H1 (cell line): Measurements from ENCODE around the gene SNRPA1. TPM values are rescaled to one million over a fixed set of nuclear protein-coding genes. Genes with fewer than 3 reads are reported as not detected.

Experiments
- CTCF ChIA-PET: fragments of 300-600 bp; sonication (Branson Sonifier 250); formaldehyde crosslinking; loops from one replicate; lab custom pipeline; 2021; ENCODE audit not compliant: partially characterized antibody; lab: Charles Lee
- POLR2A ChIA-PET: fragments of 300-600 bp; sonication (Branson Sonifier 250); formaldehyde crosslinking; loops from one replicate; lab custom pipeline; 2021; ENCODE audit warnings: inconsistent platforms; ENCODE audit not compliant: partially characterized antibody; lab: Charles Lee
- DNase-seq, 2 experiments: peaks; one replicate each; pipeline versions ENCODE4 v3.0.0 to v3.0.0-alpha.2; 2010 to 2022; ENCODE audit warnings: low spot score in 2 of 2, low read depth in 1 of 2, mixed read lengths in 1 of 2
- FAIRE-seq: peaks from 2 replicates; lab custom pipeline; 2011; peaks lifted over from hg19 to GRCh38; lab: Jason Lieb, UNC
- H2AFZ ChIP-seq: 2 replicates; pipeline ENCODE4 v1.8.1; 2012; ENCODE audit warnings: low read length, inconsistent platforms
- H2AK5ac ChIP-seq: 2 replicates; pipeline ENCODE4 v1.6.1; 2013; ENCODE audit warnings: low read depth, low read length
- H2BK120ac ChIP-seq: replicated peaks from 2 replicates; pipeline ENCODE3; 2013; ENCODE audit warnings: low read depth, low read length, inconsistent platforms
- H2BK12ac ChIP-seq: 2 replicates; pipeline ENCODE4 v1.6.1; 2013; ENCODE audit warnings: low read depth, low read length
- H2BK15ac ChIP-seq: 2 replicates; pipeline ENCODE4 v1.6.1; 2013; ENCODE audit warnings: low read length
- H2BK20ac ChIP-seq: 2 replicates; pipeline ENCODE4 v1.6.1; 2013; ENCODE audit warnings: low read length
- H2BK5ac ChIP-seq: 2 replicates; pipeline ENCODE4 v1.6.1; 2013; ENCODE audit warnings: low read depth, low read length
- H3K14ac ChIP-seq: 2 replicates; pipeline ENCODE4 v1.6.1; 2013; ENCODE audit warnings: inconsistent platforms; ENCODE audit not compliant: insufficient read length
- H3K18ac ChIP-seq: 2 replicates; pipeline ENCODE4 v1.6.1; 2013; ENCODE audit warnings: low read length; ENCODE audit errors: extremely low read depth
- H3K23ac ChIP-seq: 2 replicates; pipeline ENCODE4 v1.6.1; 2013; ENCODE audit warnings: inconsistent platforms; ENCODE audit not compliant: insufficient read length
- H3K23me2 ChIP-seq: 2 replicates; pipeline ENCODE4 v1.6.1; 2013; ENCODE audit warnings: low read depth, low read length
- H3K27ac ChIP-seq: 2 replicates; pipeline ENCODE4 v1.6.1; 2011; ENCODE audit warnings: low read depth, low read length, inconsistent platforms
- H3K27me3 ChIP-seq, 4 experiments: replicated peaks in 1 of 4; 1 replicate in 1 of 4; 2 replicates in 3 of 4; pipeline versions ENCODE4 v1.6.1 to v1.8.1; 2011 to 2013; ENCODE audit warnings: low read length in 3 of 4, mild to moderate bottlenecking in 3 of 4, inconsistent platforms in 2 of 4, mixed read lengths in 2 of 4, moderate library complexity in 1 of 4; ENCODE audit not compliant: control insufficient read depth in 3 of 4, insufficient read depth in 3 of 4; ENCODE audit errors: extremely low read depth in 1 of 4
- H3K36me3 ChIP-seq, 4 experiments: 2 replicates each; pipeline versions ENCODE4 v1.6.1 to v1.8.1; 2011 to 2013; ENCODE audit warnings: mild to moderate bottlenecking in 4 of 4, low read length in 3 of 4, moderate library complexity in 2 of 4, control low read depth in 1 of 4, inconsistent platforms in 1 of 4; ENCODE audit not compliant: insufficient read depth in 4 of 4, control insufficient read depth in 2 of 4
- H3K4ac ChIP-seq: replicated peaks from 2 replicates; pipeline ENCODE3; 2013; ENCODE audit warnings: low read length, low read depth, mixed read lengths, inconsistent platforms; ENCODE audit not compliant: insufficient read length
- H3K4me1 ChIP-seq, 4 experiments: replicated peaks in 1 of 4; 1 replicate in 1 of 4; 2 replicates in 3 of 4; pipeline versions ENCODE4 v1.6.1 to v1.8.1; 2011 to 2013; ENCODE audit warnings: low read length in 3 of 4, inconsistent platforms in 2 of 4, mixed read lengths in 1 of 4; ENCODE audit not compliant: insufficient read depth in 4 of 4, control insufficient read depth in 3 of 4
- H3K4me2 ChIP-seq, 2 experiments: 2 replicates each; pipeline versions ENCODE4 v1.6.1 to v1.8.1; 2011 to 2013; ENCODE audit warnings: low read depth in 2 of 2, low read length in 2 of 2, control low read depth in 1 of 2, inconsistent platforms in 1 of 2, mild to moderate bottlenecking in 1 of 2; ENCODE audit not compliant: insufficient read depth in 1 of 2
- H3K4me3 ChIP-seq, 4 experiments: fragments of 200-600, 300-600 bp in 1 of 4; sonication (generic), shearing (Covaris generic), sonication (Bioruptor Twin) in 1 of 4; 2 replicates each; pipeline versions ENCODE4 v1.5.1 to v1.8.1; 2011 to 2016; ENCODE audit warnings: low read length in 4 of 4, low read depth in 3 of 4, control low read depth in 2 of 4, inconsistent platforms in 2 of 4, mild to moderate bottlenecking in 2 of 4, mixed read lengths in 1 of 4, moderate library complexity in 1 of 4; ENCODE audit not compliant: insufficient read depth in 2 of 4; ENCODE audit errors: extremely low read depth in 1 of 4
- H3K56ac ChIP-seq: replicated peaks from 2 replicates; pipeline ENCODE3; 2013; ENCODE audit warnings: low read depth, mild to moderate bottlenecking, mixed read lengths, low read length, inconsistent platforms; ENCODE audit not compliant: insufficient read length
- H3K79me1 ChIP-seq: 2 replicates; pipeline ENCODE4 v1.6.1; 2013; ENCODE audit warnings: low read depth, low read length, control low read depth
- H3K79me2 ChIP-seq, 2 experiments: 2 replicates each; pipeline versions ENCODE4 v1.6.1 to v1.8.1; 2012 to 2013; ENCODE audit warnings: low read length in 2 of 2, mild to moderate bottlenecking in 2 of 2, inconsistent platforms in 1 of 2; ENCODE audit not compliant: insufficient read depth in 2 of 2, control insufficient read depth in 1 of 2
- H3K9ac ChIP-seq, 4 experiments: replicated peaks in 1 of 4; 1 replicate in 1 of 4; 2 replicates in 3 of 4; pipeline versions ENCODE4 v1.6.1 to v1.8.1; 2011 to 2013; ENCODE audit warnings: low read depth in 3 of 4, low read length in 3 of 4, control low read depth in 2 of 4, mild to moderate bottlenecking in 2 of 4, moderate library complexity in 2 of 4, inconsistent platforms in 1 of 4; ENCODE audit errors: extremely low read depth in 1 of 4
- H3K9me3 ChIP-seq, 2 experiments: 2 replicates each; pipeline versions ENCODE4 v1.6.1 to v1.8.1; 2012 to 2013; ENCODE audit warnings: mild to moderate bottlenecking in 2 of 2, moderate library complexity in 2 of 2, control low read depth in 1 of 2, inconsistent platforms in 1 of 2, low read depth in 1 of 2, low read length in 1 of 2, mixed read lengths in 1 of 2; ENCODE audit not compliant: insufficient read depth in 2 of 2
- H4K20me1 ChIP-seq, 2 experiments: replicated peaks in 1 of 2; 2 replicates each; pipeline versions ENCODE3 to v1.8.1; 2011 to 2013; ENCODE audit warnings: inconsistent platforms in 2 of 2, low read length in 2 of 2, mild to moderate bottlenecking in 1 of 2; ENCODE audit not compliant: insufficient read depth in 2 of 2, control insufficient read depth in 1 of 2
- H4K5ac ChIP-seq: 2 replicates; pipeline ENCODE4 v1.6.1; 2013; ENCODE audit warnings: low read length, low read depth, mixed read lengths, inconsistent platforms; ENCODE audit not compliant: insufficient read length
- H4K8ac ChIP-seq: 2 replicates; pipeline ENCODE4 v1.8.0; 2013; ENCODE audit warnings: mild to moderate bottlenecking, moderate library complexity, low read length, inconsistent platforms; ENCODE audit not compliant: insufficient read depth; ENCODE audit errors: extremely low read depth
- H4K91ac ChIP-seq: replicated peaks from 2 replicates; pipeline ENCODE3; 2013; ENCODE audit warnings: low read length, mixed read lengths, inconsistent platforms; ENCODE audit not compliant: insufficient read length
- BACH1 ChIP-seq: IDR thresholded peaks from 2 replicates; pipeline ENCODE4 v1.6.1; 2012; ENCODE audit warnings: low read length, improper control_type of control experiment
- EZH2 ChIP-seq: fragments of 200-600 bp; sonication (generic); IDR thresholded peaks from 2 replicates; pipeline ENCODE4 v1.7.1; 2012; ENCODE audit warnings: low read depth, mild to moderate bottlenecking, moderate library complexity, low read length, inconsistent platforms; ENCODE audit not compliant: severe bottlenecking
- FOSL1 ChIP-seq: IDR thresholded peaks from 2 replicates; pipeline ENCODE4 v1.6.1; 2011; ENCODE audit warnings: mild to moderate bottlenecking, low read depth, low read length, moderate library complexity; ENCODE audit not compliant: insufficient read depth
- KDM5A ChIP-seq: fragments of 200-600 bp; IDR thresholded peaks from 2 replicates; pipeline ENCODE4 v1.7.1; 2012; ENCODE audit warnings: mild to moderate bottlenecking, low read length, inconsistent platforms, mixed read lengths
- RBBP5 ChIP-seq: IDR thresholded peaks from 2 replicates; pipeline ENCODE4 v1.7.1; 2012; ENCODE audit warnings: low read depth, mild to moderate bottlenecking, inconsistent platforms, low read length, moderate library complexity, borderline replicate concordance
- SIN3A ChIP-seq, 2 experiments: IDR thresholded peaks in 1 of 2; conservative IDR thresholded peaks in 1 of 2; 2 replicates each; pipeline ENCODE4 v1.6.1; 2011 to 2012; ENCODE audit warnings: low read length in 2 of 2, improper control_type of control experiment in 1 of 2, low read depth in 1 of 2, mild to moderate bottlenecking in 1 of 2
- SIRT6 ChIP-seq: IDR thresholded peaks from one replicate; pipeline ENCODE4 v1.7.1; 2012; ENCODE audit warnings: low read length, inconsistent platforms
- SRF ChIP-seq: IDR thresholded peaks from 2 replicates; pipeline ENCODE4 v1.6.1; 2011; ENCODE audit warnings: mild to moderate bottlenecking, low read depth, low read length, moderate library complexity
- TBP ChIP-seq: IDR thresholded peaks from 2 replicates; pipeline ENCODE4 v1.6.1; 2011; ENCODE audit warnings: low read depth, low read length, improper control_type of control experiment
- TCF12 ChIP-seq: IDR thresholded peaks from 2 replicates; pipeline ENCODE4 v1.6.1; 2011; ENCODE audit warnings: low read depth, mild to moderate bottlenecking, low read length
- WGBS, 2 experiments: shearing (Covaris generic) in 1 of 2; methylation state at CpG; one replicate each; pipeline versions ENCODE4 v1.1.6 to v1.1.7; 2013 to 2015; ENCODE audit warnings: low lambda C conversion rate in 2 of 2, mixed read lengths in 2 of 2, inconsistent platforms in 1 of 2, low coverage in 1 of 2, missing lambda C conversion rate in 1 of 2; ENCODE audit not compliant: insufficient replicate concordance in 2 of 2, insufficient coverage in 1 of 2, insufficient read length in 1 of 2; ENCODE audit errors: extremely low coverage in 1 of 2, missing lambda C conversion rate in 1 of 2; 5-methylcytosine and 5-hydroxymethylcytosine counted together
- polyA plus RNA-seq, 7 experiments: library from polyadenylated mRNA; depleted of rRNA in 3 of 7; stranded (reverse) in 5 of 7; unstranded in 2 of 7; fragments of >200 nt in 5 of 7; fragments of 200-250 nt in 2 of 7; gene quantifications; 1 replicate in 5 of 7; 2 replicates in 1 of 7; 4 replicates in 1 of 7; pipeline versions ENCODE4 v1.2.1 to v1.2.3, GENCODE V29; 2011 to 2013; ENCODE audit warnings: missing spikeins in 2 of 7, mixed read lengths in 2 of 7
- total RNA-seq: library from RNA; stranded (reverse); fragmentation: NEBNext Ultra II Directional; extraction: Animal tissue kit (Norgen Biotek cat#: 25700); gene quantifications from 2 replicates; pipeline ENCODE4 v1.2.1, GENCODE V29; 2021
- TF ChIP-seq, protein P1 (sequence below): IDR thresholded peaks from 2 replicates; pipeline ENCODE4 v1.6.1; 2011; ENCODE audit warnings: low read length, improper control_type of control experiment

Gene SNRPA1
- total and polyA plus RNA-seq, 2 of the 8 experiments (the other 6 are each of a cell fraction or from before 2014, with no cell fraction given): 140 to 221 TPM

DNA sequence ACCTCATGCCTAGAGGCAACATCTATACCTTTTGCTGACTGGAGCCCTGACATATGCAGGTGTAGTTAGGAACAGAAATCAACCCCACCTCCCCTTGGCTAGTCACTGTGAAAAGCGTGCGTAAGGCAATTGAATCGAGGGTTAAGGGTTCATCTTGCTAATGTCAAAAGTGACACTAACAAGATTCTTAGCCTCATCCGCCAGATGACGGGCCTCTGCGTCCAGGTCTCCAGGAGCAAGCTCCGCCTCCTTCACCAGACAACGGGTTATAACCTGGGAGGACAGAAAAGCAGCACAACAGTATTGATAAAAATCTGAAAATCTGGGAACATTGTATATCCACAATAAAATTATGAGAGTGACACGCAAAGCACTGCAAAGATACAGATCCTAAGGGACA, 22.5 kb downstream of the SNRPA1 start:
- H3K9ac ChIP-seq: no peak overlapping the region; a peak in 1 of 7 replicates
- peaks cover 5% of the 10 kb centered on the region for H3K23me2 ChIP-seq
- CTCF ChIA-PET: interaction anchor here (1.6 to 4.4 kb wide), 4 partner anchors 15 to 264 kb away, joined by 4 to 19 read pairs (median 8); no protein-coding TSS in a partner anchor
- DNase-seq (no peak), FAIRE-seq (no peak)
- no peak overlapping the region for H4K91ac ChIP-seq
- H4K20me1 ChIP-seq: peaks cover 0 to 8% of the 10 kb centered on the region in 2 experiments
- H2AFZ ChIP-seq: no peak overlapping the region
- no peak overlapping the region for H3K14ac ChIP-seq
- H3K27ac ChIP-seq: no peak overlapping the region
- no peak overlapping the region for H2BK15ac ChIP-seq
- no peak overlapping the region for H2AK5ac ChIP-seq
- H2BK5ac ChIP-seq: no peak overlapping the region
- no peak overlapping the region for H2BK12ac ChIP-seq
- no peak overlapping the region for H4K8ac ChIP-seq
- H3K79me2 ChIP-seq: peaks cover 0 to 17% of the 10 kb centered on the region in 2 experiments; a peak in 3 of 4 replicates
- POLR2A ChIA-PET: interaction anchor here (0.6 to 0.8 kb wide), 2 partner anchors 22 to 50 kb away, joined by 3 read pairs; no protein-coding TSS in a partner anchor
- H3K27me3 ChIP-seq: no peaks in the 10 kb centered on the region
- H3K4me2 ChIP-seq: no peak overlapping the region
- H3K23ac ChIP-seq: no peak overlapping the region
- no peak overlapping the region for H3K56ac ChIP-seq
- peaks cover 0 to 2% (median 0%) of the 10 kb centered on the region in 4 experiments; a peak in 1 of 7 replicates for H3K4me1 ChIP-seq
- peaks cover 23 to 53% (median 42%) of the 10 kb centered on the region in 4 experiments for H3K36me3 ChIP-seq
- H3K79me1 ChIP-seq: no peaks in the 10 kb centered on the region; the same call in 1 of the 2 replicates
- no peaks in the 10 kb centered on the region for H3K9me3 ChIP-seq
- no peak overlapping the region for H3K4me3 ChIP-seq
- 90% methylated on average over 9 of the region's 9 CpGs; no CpG with 5 or more reads in 1 of the 2 experiments for WGBS, 2 experiments
- no peak overlapping the region for H3K18ac ChIP-seq
- H4K5ac ChIP-seq: no peak overlapping the region
- H2BK120ac ChIP-seq: no peak overlapping the region
- H3K4ac ChIP-seq: no peak overlapping the region
- no peak overlapping the region for H2BK20ac ChIP-seq
- TF ChIP-seq, protein P1, sequence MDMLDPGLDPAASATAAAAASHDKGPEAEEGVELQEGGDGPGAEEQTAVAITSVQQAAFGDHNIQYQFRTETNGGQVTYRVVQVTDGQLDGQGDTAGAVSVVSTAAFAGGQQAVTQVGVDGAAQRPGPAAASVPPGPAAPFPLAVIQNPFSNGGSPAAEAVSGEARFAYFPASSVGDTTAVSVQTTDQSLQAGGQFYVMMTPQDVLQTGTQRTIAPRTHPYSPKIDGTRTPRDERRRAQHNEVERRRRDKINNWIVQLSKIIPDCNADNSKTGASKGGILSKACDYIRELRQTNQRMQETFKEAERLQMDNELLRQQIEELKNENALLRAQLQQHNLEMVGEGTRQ: no peak
- TF ChIP-seq SIRT6: no peak
- TF ChIP-seq FOSL1: no peak
- TF ChIP-seq SRF: no peak
- no peak for TF ChIP-seq RBBP5
- no peak for TF ChIP-seq TBP
- TF ChIP-seq BACH1: no peak
- no peak for TF ChIP-seq TCF12
- TF ChIP-seq SIN3A (conservative IDR thresholded peaks at IDR 0.05 in 1 of 2, IDR thresholded peaks at IDR 0.05 in 1 of 2; ENCODE audit: low read depth in 1 of 2, low read length in 2 of 2): no peak
- no peak for TF ChIP-seq EZH2
- TF ChIP-seq KDM5A: no peak
